ENCODE data around the gene ZNF568. TPM values are rescaled to one million over a fixed set of nuclear protein-coding genes. Genes with fewer than 3 reads are reported as not detected.

Gene ZNF568
- total RNA-seq, 2 experiments from 2014 or later, result 13.2 to 14.7 TPM

GRCh38 chr19:37045140-37045539 is 129.0 kb downstream of the ZNF568 start:
- ATAC-seq (ENCODE audit: low read depth) (no peak), DNase-seq (no peak)
- POLR2A ChIA-PET, result no interaction called here
- Mint-ChIP-seq H3K9me3 (peaks cover 23% of the 10 kb centered on the region), H3K27ac (no peak overlapping the region), H3K4me1 (no peaks in the 10 kb centered on the region), H3K36me3 (no peaks in the 10 kb centered on the region), H3K4me3 (no peak overlapping the region), H3K27me3 (no peaks in the 10 kb centered on the region)

Other genes starting within 250 kb of the ZNF568 start
- gene ZNF461, start 249.5 kb upstream of the ZNF568 start, total RNA-seq, result 10 to 100 TPM; 11.5 to 13.8 TPM
- gene ZNF567, start 228.7 kb upstream of the ZNF568 start, total RNA-seq, result 10 to 100 TPM; 13.6 to 15.5 TPM
- 10 to 100 TPM; 16.9 to 17.6 TPM for gene ZNF850, start 143.5 kb upstream of the ZNF568 start, total RNA-seq
- 10 to 100 TPM; 13.9 to 16.2 TPM for gene ZNF790, start 77.9 kb upstream of the ZNF568 start, total RNA-seq
- gene ZNF345, start 65.5 kb upstream of the ZNF568 start, total RNA-seq, result 10 to 100 TPM; 10.0 to 11.0 TPM
- 1 to 10 TPM; 8.4 to 9.0 TPM for gene ZNF829, start within 50 bp of the ZNF568 start, total RNA-seq
- gene ZNF420, start 162.1 kb downstream of the ZNF568 start, total RNA-seq, result 10 to 100 TPM; 12.7 to 17.1 TPM

Measured in activated naive CD8-positive, alpha-beta T cell treated with anti-CD3 and anti-CD28 coated beads, Interleukin-2, amount 10 ng/mL, durations not matched to agents 7 days and 5 days (primary cell).